Raji (cell line): Measurements from ENCODE around the gene FFAR1.

Experiments
- POLR2A ChIP-seq: IDR thresholded peaks from 2 replicates; pipeline ENCODE4 v1.6.1; 2011; ENCODE audit warnings: low read depth, low read length, control low read depth; ENCODE audit not compliant: insufficient read depth

FFAR1 gene

GRCh38 chr19:35310331-35310730, 37.4 kb upstream of the FFAR1 start:
- TF ChIP-seq POLR2A, result no peak

GRCh38 chr19:35310811-35311465, 36.8 kb upstream of the FFAR1 start:
- TF ChIP-seq POLR2A, result no peak

GRCh38 chr19:35311901-35312665, 35.6 kb upstream of the FFAR1 start:
- no peak for TF ChIP-seq POLR2A

- TF ChIP-seq POLR2A, result no peak
Measured at GRCh38 chr19:35313587-35313986, 34.1 kb upstream of the FFAR1 start.

GRCh38 chr19:35314031-35314430, 33.7 kb upstream of the FFAR1 start:
- TF ChIP-seq POLR2A, result no peak

GRCh38 chr19:35314858-35315470, 32.7 kb upstream of the FFAR1 start:
- no peak for TF ChIP-seq POLR2A

GRCh38 chr19:35315883-35316282, 31.8 kb upstream of the FFAR1 start:
- no peak for TF ChIP-seq POLR2A

GRCh38 chr19:35316560-35316959, 31.1 kb upstream of the FFAR1 start:
- TF ChIP-seq POLR2A, result no peak

- TF ChIP-seq POLR2A, result no peak
Measured at GRCh38 chr19:35317464-35318043, 30.1 kb upstream of the FFAR1 start.

GRCh38 chr19:35318679-35319448, 28.8 kb upstream of the FFAR1 start:
- no peak for TF ChIP-seq POLR2A

- TF ChIP-seq POLR2A, result no peak
Measured at GRCh38 chr19:35320065-35320713, 27.5 kb upstream of the FFAR1 start.

- no peak for TF ChIP-seq POLR2A
Measured at GRCh38 chr19:35321291-35321690, 26.4 kb upstream of the FFAR1 start.

- no peak for TF ChIP-seq POLR2A
Measured at GRCh38 chr19:35322014-35322413, 25.7 kb upstream of the FFAR1 start.

GRCh38 chr19:35327642-35328041, 20.1 kb upstream of the FFAR1 start:
- no peak for TF ChIP-seq POLR2A

GRCh38 chr19:35328851-35329285, 18.8 kb upstream of the FFAR1 start, which contains the start of gene CD22:
Gene CD22, plus strand, starts transcription at chr19:35329187. Its CDS starts 2,854 bp downstream, at chr19:35332041.
- TF ChIP-seq POLR2A, result peak; percentile 96

GRCh38 chr19:35329323-35329722, 18.4 kb upstream of the FFAR1 start:
- peak; percentile 8; the same call in 1 of the 2 replicates for TF ChIP-seq POLR2A
